GM18520 (cell line): ENCODE measurements around the gene PIK3C2G.
"Not testable (repeated sequence)": the region's sequence is repeated elsewhere in the genome, so short reads cannot be mapped to it uniquely, and the experiment has no call there.

Experiments used
- ATAC-seq: cut with Tn5 transposase; IDR thresholded peaks from one replicate; pipeline ENCODE4 v1.9.1; 2021; ENCODE audit not compliant: unreplicated experiment

Gene PIK3C2G

GRCh38 chr12:18261273-18261672 is at the start of gene PIK3C2G:
Gene PIK3C2G, plus strand, starts transcription at chr12:18261518. Its CDS starts 20,564 bp downstream, at chr12:18282082.
- no peak for ATAC-seq

DNA sequence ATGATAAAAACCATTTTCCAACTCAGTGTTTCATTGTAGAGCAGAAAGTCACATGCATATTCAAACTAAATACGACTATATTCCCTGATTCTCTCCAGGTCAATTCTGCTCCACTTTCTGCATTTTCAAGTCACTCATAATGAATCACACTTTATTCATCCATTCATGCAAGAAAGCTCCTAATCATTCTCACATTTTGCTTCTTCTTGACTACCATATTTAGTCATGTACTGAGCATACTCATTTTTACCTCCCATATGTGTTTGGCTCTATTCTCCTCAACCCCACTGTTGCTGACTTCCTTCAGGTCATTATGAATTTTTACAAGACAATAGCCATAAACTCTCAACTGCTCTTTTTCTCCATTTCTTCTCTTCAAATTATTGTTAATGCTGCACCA is 43.4 kb upstream of the PIK3C2G start:
- ATAC-seq: no peak

DNA sequence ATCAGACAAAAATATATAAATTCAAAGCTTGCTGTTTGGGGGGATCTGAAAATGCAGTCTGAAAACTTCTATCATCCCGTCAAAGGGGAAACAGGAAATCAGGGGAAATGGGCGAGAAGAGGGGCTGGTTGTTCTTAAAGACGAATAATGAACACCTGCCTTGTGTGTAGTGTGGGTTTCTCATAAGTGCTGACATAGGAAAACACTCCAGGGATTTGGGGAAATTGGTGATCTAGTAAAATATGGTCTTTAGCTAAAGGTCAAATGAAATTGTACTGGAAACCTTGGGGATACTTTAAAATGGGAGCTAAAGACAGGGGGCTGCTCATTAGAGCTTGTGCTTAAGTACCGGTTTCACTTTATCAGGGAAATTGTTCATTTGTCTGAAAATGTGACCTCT is 39.6 kb upstream of the PIK3C2G start:
- no peak for ATAC-seq

GRCh38 chr12:18222699-18223098 is 38.6 kb upstream of the PIK3C2G start:
- no peak for ATAC-seq

DNA sequence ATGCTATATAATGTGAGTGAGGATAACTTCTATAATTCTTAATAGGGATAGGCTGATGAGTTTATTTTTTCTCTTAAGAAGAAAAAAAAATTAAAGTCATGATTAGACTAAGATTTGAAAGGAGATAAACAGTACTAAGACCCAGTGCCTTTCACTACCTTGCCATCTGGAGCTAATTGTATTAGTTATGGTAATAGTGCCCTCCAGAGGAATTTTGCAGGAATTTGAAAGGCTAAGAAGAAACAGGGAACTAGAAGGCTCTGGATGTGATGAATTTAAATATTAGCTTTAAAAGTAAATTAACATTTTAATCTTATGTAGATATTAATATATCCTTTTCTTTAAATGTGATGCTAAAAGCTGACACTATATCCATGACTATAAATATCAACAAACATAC is 36.6 kb upstream of the PIK3C2G start:
- no peak for ATAC-seq

GRCh38 chr12:18239526-18239925 is 21.8 kb upstream of the PIK3C2G start:
- ATAC-seq: no peak

DNA sequence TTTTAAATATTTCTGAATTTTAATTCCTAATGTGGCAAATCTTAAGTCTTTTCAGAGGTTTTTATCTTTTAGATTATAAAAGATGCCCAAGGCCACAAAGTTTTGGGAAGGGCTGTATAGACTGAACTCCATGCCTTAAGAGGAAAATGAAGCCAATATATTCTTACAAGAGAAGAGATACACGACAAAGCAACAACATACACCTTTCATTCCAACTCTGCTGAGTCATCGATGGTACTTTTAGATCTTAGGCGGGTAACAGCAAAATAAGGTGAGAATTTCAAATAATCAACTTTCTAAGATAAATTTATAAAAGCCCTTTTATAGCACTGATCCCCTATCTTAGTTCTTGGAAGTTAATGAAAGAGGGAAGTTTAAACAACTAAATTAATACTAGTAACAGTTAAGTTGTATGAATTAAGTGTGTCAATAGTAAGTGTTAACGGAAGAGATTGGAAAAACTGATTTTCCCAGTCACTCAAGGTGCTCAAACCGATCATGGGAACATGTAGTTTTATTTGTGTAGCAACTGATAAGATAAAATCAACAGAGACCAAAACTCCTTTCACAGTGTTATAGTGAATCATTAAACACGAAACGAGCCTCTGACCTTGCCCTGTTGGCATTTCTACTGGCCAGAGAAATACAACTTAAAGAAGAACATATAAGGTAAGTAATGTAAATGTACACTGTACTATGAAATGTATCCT is 18.8 kb upstream of the PIK3C2G start:
- no peak for ATAC-seq

GRCh38 chr12:18243238-18243637 is 18.1 kb upstream of the PIK3C2G start:
- no peak for ATAC-seq

DNA sequence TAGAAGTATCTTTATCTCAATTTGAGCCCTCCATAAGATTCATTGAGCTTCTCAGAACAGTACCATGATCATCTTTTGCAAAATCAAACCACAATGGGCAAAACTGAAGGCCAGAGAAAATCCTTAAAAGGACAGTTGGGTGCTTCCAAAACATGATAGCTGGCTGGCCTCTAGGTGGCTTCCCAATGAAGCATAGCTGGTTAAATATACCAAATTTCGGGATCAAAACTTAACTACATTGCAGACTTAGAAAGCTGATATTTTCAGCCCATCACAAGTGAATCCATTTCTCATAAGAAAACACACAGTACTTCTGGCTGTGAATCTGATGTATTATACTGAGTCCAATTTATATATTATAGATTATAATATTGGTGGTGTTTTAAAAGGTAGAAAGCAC is 15.3 kb upstream of the PIK3C2G start:
- no peak for ATAC-seq

DNA sequence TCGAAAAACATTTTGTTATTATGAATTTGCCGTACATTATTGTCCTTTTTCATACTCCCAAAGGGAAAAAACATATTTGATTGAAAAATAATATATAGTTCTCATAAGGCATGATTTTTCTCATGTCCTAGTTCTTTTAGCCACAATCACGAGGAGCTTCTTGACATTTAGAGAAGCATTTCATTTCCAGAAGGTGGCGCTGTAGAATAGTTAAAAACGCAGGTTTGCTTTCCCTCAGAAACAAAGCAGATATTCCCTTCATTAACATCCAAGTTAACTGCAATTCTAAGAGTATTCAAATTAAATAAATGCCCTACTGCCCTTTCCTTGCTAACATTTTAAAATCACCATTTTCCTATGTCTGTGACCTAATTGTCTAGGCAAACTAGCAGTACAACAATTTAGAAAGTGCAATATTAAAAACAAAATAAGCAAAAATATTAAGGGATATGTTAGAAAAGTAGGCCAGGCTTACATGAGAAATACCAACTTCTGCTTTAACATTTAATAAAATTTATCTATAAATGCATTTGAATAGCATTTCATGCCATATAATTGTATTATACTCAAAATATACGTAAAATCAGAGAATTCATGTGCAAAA is 10.9 kb upstream of the PIK3C2G start:
- ATAC-seq: no peak

GRCh38 chr12:18254081-18254480 is 7.2 kb upstream of the PIK3C2G start:
- ATAC-seq: no peak

GRCh38 chr12:18255004-18255403 is 6.3 kb upstream of the PIK3C2G start:
- ATAC-seq: not testable (repeated sequence)

GRCh38 chr12:18257251-18257650 is 4.1 kb upstream of the PIK3C2G start:
- no peak for ATAC-seq

GRCh38 chr12:18258929-18259328 is 2.4 kb upstream of the PIK3C2G start:
- no peak for ATAC-seq

GRCh38 chr12:18259906-18260682 is 1.2 kb upstream of the PIK3C2G start:
- ATAC-seq: no peak

- no peak for ATAC-seq
Observed at GRCh38 chr12:18261906-18262305, 588 bp downstream of the PIK3C2G start.

DNA sequence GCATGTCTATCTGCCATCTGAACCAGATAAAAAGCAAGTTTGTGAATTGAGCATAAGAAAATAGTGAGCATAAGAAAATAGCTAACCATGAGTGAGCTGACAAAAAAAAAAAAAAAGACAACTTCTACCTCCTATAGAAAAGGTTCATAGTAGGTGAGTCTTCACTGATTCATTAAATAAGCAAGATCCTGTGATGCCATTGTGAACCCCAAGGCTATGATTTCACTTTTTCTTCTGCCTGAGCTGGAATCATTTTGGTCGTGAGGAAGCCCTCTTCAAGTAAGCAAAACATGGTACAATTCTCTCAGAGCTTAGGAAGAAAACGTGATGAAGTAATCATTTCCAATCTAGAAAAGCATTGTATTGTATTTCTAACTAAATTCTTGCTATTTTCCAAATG is 1.2 kb downstream of the PIK3C2G start:
- ATAC-seq: no peak

DNA sequence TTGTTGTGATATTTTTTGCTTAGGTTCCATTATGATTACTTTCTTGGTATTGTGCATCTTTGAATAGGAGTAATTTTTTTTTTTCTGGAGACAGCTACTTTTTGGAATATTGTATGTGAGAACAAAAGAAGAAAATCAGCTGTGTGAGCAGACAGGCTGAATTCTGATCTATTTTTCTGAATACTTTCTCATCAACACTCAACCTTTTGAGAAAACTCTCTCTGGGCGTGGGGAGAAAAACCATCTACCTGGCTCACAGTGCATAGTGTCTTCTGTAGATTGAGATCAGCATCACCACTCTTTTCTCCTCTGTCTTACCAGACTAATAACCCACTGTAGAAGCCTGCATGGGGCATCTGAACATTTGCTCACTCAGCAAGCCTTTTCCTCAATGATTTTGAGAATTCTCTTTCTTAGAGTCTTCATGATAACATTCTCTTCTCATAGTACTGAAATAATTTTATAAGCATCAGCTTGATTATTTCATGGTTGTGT is 3.3 kb downstream of the PIK3C2G start:
- ATAC-seq: no peak

DNA sequence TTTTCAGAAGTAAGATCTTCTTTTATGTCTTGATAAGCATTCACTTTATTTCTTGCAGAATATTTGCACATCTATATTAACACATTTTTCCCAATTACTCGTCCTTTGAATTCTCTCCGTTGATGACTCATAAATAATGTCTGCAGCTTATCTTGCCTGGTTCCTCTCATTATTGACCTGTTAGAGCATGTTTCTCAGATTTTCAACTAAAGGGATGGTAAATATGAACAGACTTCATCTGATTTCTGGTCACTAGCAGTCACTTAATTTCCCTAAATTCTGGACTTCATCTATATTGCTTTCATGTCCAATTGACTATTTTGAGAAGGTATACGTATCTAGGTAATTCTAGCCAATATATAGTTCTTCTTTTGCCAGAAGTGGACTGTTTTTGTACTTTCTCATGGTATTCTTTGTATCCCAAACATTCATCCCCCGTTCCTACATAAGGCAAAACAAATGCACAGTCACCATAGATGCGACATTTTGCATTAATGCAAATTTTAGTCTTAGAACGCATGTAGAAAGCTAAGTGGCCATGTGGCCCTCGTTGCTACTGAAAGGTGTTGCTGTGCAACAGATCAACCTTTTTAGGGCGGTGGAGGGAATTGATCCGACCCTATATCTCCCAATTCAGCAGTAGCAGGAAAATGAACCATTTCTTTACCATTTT is 6.2 kb downstream of the PIK3C2G start:
- ATAC-seq: no peak

DNA sequence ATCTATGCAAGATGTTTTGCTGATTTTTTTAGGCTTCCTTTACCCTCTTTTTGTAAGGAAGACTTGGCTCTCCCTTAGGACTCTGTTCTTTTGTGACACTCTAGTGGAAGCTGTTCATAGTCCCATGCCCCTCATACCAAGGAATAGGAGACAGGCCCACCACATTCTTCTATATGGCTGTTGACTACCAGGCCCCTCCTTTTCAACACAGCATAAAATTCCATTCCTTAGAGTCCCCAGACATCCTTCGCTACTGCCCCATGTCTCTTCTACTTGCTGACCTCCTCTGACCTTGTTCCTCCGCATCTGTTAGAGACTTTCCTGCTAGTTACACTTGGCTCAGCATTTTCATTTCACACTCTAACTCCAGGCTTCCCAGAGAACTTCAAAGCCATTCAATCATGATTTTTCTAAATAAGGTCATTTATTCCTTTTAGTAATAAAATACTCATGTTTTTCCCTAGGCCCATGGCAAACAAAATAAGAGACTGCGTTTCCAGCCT is 9.7 kb downstream of the PIK3C2G start:
- no peak for ATAC-seq

GRCh38 chr12:18275981-18276380 is 14.7 kb downstream of the PIK3C2G start:
- ATAC-seq: no peak
